NK-92 treated with Interleukin-12 subunit alpha and Interleukin-12 subunit beta, amount 100 ng/mL, for 24 hours (cell line): ENCODE measurements around the gene CTBP1.
"Not testable (repeated sequence)": the region's sequence is repeated elsewhere in the genome, so short reads cannot be mapped to it uniquely, and the experiment has no call there.

ENCODE experiments used
- DNase-seq: peaks from one replicate; lab custom pipeline; 2025; lab: John Stamatoyannopoulos, UW

The CTBP1 gene

DNA sequence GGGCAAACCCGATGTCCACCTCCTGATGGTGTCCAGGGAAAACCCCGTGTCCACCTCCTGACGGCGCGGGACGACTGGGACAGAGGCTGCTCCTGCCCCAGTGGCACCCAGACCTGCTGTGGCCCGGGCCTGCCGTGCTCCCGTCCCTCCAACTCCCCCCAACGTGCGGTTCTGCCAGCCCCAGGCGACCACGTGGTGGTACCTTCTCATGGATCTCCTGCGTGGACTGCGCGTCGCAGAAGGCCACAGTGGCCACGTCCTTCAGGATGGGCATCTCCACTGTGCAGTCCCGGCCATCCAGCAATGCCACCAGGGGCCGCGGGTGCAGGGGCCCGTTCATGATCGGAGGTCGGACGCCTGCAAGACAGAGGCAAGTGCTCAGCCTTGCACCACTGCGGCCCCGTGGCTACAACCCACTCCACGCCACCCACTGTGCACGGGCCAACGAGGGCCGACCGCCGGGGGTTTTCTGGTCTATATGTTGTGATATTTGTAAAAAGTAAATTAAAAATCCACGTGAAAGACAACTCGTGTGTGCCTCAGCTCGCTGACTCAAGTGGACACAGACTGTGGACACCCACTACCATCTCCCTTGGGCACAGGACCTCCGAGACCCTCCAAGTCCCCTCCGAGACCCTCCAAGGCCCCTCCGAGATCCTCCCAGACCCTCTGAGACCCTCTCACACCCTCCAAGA is 10.8 kb downstream of the CTBP1 start:
- no peak for DNase-seq

- DNase-seq, result not testable (repeated sequence)
Measured at GRCh38 chr4:1237261-1237660, 11.7 kb downstream of the CTBP1 start.

DNA sequence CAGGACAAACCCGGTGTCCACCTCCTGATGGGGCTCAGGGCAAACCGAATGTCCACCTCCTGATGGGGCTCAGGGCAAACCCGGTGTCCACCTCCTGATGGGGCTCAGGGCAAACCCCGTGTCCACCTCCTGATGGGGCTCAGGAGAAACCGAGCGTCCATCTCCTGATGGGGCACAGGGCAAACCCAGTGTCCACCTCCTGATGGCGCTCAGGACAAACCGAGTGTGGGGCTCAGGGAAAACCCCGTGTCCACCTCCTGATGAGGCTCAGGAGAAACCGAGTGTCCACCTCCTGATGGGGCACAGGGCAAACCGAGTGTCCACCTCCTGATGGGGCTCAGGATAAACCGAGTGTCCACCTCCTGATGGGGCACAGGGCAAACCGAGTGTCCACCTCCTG is 12.1 kb downstream of the CTBP1 start:
- DNase-seq, result not testable (repeated sequence)

DNA sequence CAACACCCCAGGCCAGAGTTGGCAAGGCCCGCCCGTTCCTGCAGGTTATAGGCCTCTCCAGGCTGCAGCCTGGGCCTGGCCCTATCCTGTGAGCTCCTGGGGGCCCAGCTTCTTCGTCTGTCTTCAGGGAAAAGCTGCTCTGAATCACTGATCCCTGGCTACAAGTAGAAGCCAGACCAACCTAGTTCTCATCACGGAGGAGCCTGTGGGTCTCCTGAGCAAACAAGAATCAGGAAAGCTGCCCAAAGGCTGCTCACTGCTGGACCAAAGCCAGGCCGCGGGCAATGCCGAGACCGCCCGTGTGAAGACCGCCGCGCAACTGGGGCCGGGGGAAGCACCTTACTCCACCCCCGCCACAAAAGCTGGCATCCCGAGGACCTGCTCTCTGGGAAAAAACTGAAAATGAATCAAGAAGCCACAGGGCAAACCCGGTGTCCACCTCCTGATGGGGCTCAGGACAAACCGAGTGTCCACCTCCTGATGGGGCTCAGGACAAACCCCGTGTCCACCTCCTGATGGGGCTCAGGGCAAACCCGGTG is 12.8 kb downstream of the CTBP1 start:
- no peak for DNase-seq

DNA sequence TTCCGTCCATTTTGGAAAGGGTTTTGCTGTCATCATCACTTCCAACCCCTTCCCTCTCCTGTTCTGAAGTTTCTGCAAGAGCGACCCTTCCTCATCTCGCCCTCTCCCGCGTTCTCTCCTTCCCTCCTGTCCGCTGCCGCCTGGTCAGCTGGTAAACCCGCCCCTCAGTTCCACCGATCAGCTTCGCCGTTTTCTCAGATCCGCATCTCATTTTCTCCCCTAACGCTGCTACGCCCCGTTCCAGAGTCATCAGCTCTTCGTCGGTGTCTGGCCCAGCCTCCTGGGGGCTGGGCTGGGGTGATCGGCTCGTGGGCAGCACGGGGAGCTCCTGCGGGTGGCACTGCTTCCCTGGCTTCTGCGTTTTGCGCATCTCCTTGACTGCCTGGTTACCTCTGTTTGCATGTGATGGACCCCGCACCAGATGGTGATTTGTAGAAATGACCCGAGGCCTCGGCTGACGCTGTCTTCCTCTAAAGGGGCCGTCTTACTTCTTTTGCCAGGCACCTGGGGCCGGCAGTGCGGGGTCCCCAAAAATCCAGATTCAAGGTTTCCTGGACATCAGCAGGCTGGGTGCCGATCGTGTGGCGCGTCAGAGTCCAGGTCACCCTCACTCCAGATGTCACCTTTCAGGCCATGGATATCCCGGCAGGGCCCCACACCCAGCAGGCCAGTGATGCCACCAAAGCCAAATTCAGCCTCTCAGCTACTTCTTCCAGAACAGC is 13.4 kb downstream of the CTBP1 start:
- DNase-seq, result no peak

- DNase-seq, result no peak
Measured at GRCh38 chr4:1234811-1235292, 14.1 kb downstream of the CTBP1 start.

DNA sequence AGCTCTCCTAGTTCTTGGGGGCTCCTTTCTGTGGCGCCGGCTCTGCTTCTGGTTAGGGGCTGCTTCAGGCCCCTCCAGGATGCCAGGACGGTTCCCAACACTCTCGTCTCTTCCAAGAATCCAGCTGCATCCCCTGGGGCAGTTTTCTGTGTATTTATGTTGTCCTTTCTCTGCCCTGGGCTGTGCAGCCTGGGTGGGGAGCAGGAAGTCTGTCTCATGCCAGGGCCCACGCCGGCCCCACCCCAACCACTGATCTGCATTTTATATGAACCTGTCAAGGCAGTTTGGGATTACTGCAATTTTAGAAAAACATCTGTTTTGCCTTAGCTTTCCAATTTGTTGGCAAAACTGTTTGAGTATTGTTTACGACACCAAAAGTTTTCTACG is 14.6 kb downstream of the CTBP1 start:
- no peak for DNase-seq

DNA sequence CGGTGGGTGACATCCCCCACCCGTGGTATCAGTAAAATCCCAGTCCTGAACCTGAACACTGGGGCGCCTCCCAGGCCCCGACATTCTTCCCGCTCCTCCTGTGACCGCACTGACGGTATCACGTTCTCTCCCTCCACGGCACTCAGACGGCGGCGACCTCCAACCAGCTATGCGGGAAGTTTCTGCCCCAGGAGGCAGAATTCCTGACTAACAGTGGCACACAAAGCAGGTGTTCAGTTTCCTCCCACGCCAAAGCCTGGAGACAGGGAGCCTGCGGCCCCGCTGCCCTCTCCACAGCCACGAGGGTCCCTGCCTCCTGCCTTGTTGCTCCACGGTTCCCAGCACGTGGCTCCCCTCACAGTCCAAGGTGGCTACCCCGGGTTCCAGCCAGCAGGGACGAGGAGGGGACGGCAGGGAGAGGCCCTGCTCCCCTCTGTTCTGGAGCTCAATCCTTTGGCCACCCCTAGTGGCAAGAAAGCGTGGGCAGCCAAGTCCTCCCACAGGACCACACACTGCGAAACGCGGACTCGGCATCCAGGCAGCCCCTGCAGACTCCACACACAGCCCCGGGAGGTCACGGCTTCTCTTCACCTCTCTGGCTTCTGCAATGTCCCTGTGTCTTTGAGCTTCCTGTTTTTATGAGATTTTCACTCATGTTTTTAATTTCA is 15.2 kb downstream of the CTBP1 start:
- no peak for DNase-seq

GRCh38 chr4:1232661-1233621 is 16.0 kb downstream of the CTBP1 start:
- DNase-seq, result no peak

GRCh38 chr4:1231637-1232360 is 17.1 kb downstream of the CTBP1 start:
- DNase-seq, result no peak

DNA sequence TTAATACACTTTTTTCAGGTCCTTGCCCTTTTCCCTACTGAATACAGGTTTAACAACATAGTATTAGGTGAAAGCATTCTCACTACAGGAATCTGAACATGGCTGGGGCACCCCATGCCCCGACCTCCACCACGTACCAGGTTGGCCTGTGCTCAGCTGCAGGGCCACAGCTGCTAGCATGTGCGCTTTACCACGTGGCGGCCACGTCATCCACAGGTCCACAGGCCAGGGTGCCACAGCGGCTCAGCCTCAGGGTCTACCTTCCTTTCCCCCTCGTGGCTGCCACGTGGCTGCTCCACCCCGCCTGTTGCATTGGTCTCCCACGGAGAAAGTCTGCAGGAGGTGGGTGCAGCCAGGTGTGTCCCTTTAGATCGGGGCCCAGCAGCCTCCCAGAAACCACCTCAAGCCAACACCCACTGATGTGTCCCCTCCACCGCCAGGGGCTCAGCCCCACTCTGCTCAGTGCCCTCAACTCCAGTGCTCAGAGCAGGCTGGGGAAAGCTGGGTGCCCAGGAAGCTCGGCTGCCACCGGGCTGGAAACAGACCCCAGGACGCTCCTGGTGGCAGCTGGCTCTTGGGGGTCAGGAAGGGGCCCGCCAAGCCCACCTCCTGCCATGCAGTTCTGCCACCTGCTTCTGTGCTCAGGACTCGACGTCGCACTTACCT is 17.8 kb downstream of the CTBP1 start:
- no peak for DNase-seq

DNA sequence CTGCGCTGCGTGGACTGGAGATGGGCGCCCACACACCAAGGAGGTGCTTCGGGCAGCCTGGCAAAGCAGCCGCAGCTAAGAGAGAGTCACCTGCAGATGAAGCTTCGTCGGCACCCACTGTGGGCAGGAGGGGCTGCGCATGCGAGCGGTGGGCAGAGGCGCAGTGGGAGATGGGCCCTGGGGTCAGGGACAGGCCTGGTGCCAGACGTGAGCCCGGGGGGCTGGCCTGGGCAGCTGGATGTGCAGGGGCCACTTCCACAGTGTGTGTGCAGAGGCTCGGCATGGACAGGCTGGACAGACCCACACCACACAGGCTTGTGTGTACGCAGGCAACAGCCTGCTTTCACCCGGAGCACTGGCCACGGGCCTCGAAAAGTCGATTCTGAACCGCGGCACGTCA is 18.6 kb downstream of the CTBP1 start:
- no peak for DNase-seq

DNA sequence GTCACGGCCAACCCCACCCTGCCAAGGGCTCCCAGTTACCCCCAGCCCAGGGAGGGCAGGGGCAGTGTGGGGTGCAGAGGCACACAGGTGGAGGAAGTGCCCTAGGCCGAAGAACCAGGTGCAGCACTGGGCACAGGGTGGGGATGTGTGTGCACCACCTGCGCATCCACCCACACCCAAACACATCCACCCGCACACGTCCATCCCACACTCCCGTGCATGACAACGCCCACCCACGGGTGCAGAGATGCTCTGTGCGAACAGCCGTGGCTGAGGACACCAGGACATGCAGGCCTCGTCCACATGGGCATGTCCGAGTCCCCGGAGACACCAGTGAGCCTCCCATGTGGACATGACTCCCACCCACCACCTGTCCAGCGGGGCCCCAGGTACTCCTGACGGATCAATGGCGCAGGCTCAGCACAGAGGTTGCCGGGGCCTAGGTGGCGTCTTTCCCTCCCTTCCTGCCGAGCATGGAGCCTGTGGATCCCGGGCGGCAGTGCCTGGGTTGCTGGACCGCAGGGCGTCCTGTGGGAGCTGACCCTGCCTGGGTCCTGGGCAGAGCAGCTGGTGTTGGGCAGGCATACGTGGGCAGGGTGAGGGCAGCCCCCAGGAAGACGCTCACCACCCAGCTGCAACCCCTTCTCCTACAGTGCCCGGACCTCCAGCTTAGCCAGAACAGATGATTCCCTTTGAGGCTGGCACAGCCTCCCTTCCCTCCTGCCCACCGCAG is 19.6 kb downstream of the CTBP1 start:
- no peak for DNase-seq

DNA sequence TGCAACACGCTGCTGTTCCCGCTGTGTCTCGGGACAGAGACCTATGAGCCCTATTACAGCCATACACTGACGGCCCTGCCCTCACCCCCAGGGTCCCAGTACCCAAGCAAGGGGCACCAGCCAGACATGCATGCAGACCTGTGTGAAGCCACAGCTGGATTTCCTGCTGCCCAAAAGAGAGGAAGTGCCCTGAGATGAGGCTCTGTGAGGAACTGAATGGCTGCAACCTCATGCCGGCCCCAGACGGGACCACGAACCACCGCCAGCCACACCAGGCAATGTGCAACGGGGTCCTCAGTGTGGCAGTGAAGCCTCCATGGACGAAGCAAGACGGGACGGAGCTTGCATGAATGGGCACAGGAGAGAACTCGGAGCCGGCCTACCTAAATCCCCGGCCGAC is 21.1 kb downstream of the CTBP1 start:
- no peak for DNase-seq

- DNase-seq, result no peak
Measured at GRCh38 chr4:1226598-1226997, 22.3 kb downstream of the CTBP1 start.

DNA sequence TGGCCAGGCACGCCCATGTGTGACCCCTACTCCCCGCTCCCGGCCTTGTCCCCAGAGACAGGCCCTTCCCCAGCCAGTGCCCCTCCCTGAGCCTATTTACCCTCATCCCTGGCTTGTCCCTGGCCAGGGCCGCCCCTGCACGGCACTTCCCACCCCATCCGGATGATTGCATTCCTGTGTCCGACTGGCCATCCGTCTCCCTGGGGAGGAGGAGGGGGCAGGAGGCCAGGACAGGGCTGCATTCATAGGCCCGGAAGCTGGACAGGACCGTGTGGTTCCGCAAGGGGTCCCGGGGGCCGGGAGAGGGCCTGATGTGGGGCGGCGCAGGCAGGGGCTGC is 22.8 kb downstream of the CTBP1 start:
- DNase-seq, result no peak

- DNase-seq, result no peak
Measured at GRCh38 chr4:1225272-1226143, 23.4 kb downstream of the CTBP1 start.

DNA sequence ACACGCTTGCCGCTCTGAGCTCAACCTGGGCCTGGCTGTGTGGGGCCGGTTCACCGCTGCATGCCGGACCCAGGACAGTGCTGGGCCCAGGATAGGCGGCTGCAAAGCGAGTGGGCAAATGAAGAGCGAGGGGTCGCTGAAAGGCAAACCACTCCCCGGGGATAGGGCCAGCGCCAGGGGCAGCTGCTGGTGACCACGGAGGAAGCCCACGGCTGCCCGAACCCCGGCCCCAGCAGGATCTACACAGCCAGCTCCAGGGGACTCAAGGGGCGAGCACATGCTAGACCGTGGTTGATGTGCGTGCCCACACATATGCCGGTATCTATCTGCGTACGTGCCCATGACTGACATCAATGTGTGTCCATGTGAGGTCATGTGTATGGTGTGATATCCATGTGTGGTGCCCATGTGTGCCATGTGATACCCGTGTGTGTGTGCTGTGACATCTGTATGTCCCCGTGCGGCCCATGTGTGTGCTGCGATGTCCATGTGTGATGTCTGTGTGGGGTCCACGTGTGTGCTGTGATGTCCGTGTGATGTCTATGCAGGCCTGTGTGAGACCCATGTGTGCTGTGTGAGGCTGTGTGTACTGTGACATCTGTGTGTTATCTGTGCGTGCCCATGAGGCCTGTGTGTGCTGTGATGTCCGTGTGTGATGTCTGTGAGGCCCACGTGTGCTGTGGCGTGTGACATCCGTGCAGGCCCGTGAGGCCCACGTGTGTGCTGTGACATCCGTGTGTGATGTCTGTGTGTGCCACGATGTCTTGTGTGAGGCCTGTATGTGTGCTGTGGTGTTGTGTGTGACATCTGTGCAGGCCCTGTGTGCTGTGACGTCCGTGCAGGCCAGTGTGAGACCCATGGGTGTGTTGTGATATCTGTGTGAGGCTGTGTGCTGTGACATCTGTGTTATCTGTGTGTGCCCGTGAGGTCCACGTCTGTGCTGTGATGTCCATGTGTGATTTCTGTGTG is 24.8 kb downstream of the CTBP1 start:
- no peak for DNase-seq
